C1 segment of cervical spinal cord (tissue), 14 donors: ENCODE measurements around the gene RAB31.

Experiments
- DNase-seq, 14 donors: peaks; one replicate each; lab custom pipeline; 2025; lab: John Stamatoyannopoulos, UW

The RAB31 gene

DNA sequence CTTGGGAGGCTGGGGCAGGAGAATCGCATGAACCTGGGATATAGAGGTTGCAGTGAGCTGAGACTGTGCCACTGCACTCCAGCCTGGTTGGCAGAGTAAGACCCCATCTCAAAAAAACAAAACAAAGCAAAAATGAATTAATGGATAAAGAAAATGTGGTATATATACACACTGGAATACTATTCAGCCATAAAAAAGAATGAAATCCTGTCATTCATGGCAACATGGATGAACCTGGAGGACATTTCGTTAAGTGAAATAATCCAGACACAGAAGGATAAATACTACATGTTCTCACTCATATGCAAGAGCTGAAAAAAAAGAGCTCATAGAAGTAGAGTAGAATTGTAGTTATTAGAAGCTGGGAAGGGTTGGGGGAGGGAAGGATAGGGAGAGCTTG, 80.8 kb downstream of the RAB31 start:
- no peak for DNase-seq

DNA sequence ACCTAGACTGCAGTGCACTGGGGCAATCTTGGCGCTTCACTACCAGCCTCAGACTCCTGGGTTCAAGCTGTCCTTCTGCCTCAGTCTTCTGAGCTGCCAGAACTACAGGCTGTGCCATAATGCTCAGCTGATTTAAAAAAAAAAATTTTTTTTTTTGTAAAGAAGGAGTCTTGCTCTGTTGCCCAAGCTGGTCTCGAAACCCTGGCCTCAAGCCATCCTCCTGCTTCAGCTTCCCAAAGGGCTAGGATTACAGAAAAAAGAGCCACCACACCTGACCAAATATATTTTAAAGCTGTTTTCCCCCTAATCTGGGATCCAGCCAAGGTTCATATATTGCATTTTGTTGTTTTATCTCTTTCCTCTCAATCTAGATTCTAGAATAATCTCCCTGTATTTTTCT, 82.2 kb downstream of the RAB31 start:
- no peak for DNase-seq

DNA sequence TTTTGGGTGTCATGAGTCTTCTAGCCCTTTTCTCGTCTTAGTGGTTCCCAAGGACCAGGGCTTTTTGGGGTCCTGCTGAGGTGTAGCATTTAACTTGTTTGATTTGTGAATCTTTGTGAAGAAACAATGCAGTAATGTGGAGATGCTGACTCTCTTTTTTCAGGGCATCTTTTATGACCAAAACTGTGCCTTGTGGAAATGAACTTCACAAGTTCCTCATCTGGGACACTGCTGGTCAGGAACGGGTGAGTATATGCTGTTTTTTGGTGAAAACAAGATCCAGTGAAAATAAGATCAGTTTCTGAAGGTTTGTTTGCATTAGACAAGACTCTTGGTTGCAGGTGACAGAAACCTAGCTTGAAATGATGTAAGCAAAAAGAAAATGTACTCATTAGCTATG, 83.9 kb downstream of the RAB31 start:
- no peak for DNase-seq

DNA sequence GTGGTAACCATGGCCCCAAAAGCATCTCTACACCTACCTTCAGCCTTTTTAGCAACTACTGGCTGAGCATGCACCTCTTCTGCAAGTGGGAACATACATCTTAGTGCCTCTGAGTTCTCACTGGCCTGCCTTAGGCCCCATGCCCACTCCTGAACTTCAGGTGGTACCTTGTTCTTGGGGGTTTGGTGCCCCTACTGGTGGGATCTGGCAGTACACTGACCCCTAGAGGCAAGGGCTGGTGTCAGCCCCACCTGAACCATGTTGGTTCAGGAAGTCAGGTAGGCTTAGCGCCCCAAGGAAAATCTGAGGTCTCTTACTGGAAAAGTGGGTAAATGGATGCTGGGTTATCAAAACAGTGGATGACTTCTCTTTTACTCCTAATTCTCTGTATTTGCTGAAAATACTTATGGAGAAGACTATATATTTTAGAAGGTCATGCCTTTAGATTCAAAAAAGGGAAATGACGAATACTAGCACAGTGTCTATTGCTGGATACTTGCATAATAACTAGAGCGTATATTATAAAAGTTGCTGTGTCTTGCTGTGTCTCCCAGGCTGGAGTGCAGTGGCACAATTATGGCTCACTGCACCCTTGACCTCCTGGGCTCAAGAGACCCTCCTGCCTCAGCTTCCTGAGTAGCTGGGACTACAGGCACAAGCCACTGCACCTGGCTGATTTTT, 84.6 kb downstream of the RAB31 start:
- no peak for DNase-seq

DNA sequence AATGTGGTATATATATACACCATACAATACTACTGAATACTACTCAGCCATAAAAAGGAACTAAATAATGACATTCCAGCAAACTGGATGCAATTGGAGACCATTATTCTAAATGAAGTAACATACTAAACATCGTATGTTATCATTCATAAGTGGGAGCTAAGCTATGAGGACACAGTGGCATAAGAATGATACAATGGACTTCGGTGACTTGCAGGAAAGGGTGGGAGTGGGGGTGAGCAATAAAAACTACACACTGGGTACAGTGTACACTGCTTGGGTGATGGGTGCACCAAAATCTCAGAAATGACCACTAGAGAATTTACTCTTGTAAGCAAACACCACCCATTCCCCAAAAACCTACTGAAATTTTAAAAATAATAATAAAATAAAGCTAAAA, 87.9 kb downstream of the RAB31 start:
- no peak for DNase-seq

DNA sequence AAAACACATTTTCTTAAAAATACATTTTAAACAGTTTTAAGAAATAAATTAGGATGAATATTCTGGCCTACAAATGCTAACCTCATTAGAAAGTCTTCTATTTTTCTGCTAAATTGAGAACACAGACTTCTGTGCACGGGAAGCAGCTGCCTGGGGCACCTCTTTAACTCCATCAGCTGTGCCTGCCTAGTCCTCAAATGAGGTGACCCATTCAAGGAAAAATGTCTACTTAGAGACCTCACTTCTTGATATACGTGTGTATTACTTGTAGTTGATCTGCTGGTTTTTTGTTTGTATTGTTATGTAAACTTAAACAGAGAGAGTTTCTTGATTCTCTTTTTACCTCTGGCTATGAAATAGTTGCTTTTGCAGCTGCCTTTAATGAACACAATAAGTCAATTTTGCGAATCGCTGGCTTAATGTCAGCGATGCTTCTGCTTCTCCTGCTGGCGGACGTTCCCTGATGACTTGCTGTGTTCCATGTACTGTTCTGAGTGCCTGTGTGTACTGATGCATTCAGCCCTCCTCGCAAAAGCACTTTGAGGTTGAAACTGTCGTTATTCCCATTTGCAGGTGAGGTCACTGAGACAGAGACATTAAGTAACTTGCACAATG, 88.9 kb downstream of the RAB31 start:
- DNase-seq = peak in 9 of 14 donors; percentile 9 to 56 (median 34)

DNA sequence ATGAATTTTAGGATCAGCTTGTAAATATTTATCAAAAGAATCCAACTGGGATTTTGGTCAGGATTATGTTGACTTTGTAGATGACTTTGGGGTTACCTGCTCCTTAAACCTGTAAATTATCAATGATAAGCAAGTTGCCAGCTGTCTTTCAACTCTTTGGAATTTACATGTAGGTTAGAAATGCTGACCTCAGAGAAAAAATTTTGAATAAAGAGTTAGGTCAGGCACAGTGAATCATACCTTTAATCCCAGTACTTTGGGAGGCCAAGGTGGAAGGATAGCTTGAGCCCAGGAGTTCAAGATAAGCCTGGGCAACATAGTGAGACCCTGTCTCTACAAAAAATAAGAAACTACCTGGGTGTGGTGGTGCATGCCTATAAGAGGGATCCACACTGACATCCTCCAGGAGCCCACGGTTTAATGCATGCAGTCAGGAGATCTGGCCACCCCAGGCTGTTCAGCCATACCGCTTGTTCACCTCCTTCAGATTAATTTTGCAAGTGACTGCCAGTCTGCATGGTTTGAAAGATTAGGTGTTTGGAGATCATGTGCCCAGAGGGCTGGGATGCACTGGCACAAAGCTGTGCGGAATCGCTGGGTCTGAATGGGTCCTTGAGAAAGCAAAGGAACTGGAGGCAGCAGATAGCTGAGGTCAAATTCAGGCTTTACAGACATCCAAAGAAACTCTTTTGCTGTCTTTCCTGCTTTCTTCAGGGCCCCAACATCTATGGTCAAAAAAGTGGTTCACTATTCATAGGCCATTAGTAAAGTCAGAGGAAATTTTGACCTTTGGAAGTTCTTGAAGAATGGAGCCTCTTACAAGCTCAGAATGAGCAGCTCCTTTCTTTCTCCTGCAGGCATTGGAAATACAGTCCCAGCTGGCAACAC, 94.3 kb downstream of the RAB31 start:
- DNase-seq = no peak

DNA sequence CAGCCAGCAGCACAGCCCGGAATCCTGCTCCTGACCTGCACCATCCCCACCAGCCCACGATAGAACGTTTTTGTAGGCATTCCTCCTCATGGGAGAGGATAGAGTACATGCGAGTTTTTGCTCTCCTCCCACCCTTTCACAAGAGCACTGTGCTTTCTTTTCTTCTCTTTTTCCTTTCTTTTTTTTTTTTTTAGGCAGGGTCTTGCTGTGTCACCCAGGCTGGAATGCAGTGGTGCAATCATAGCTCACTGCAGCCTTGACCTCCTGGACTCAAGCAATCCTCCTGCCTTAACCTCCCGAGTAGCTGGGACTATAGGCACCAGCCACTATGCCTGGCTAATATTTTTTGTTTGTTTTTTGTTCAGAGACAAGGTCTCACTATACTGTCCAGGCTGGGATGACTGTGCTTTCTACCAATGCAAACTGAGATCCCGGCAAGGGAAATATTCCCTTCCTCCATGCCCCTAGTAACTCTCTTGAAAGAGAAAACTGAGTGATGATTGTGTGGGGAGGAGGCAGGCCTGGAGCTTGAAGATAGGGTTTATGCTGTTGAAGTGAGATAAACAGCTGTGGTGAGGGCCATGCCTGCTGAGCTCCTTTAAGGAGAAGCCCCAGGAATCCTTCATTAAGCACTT, 95.1 kb downstream of the RAB31 start:
- DNase-seq = no peak

DNA sequence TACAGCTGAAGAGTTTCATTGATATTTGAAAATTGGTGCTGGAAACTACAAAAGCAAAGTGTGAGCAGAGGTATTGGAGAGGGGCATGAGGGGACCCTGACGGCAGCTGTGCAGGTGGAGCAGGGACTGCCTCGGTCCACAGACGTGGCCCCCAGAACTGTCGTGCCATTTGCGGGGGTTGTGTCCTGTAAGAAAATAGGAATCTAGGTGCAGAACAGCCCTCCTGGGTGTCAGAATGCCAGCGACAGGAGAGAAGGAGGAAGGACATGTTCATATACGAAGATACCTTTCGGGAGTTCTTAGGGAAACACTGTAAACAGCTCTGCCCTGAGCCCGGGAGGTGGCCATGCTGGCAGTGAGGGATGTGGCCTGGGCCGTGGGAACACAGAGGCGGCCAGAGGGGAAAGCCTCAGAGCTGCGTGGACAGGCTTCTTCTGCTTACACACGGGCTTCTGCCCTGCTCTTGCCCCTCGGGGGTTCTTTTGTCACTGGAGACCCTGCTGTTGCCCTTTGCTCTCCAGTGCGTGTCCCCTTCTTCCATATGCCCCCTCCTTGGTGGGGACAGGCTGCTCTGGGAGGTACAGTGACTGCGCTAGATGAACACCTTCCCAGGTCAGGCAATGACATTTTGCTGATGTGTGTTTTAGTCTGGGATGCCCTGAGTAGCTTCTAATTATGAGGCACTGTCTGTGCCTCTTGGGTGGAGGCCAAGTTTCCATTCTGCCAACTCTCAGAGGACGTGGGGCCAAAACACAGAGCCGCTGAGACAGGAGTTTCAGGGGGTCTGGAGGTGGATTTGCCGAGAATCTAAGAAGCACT, 95.8 kb downstream of the RAB31 start:
- DNase-seq = peak in 5 of 14 donors; percentile 32 to 59 (median 52)

DNA sequence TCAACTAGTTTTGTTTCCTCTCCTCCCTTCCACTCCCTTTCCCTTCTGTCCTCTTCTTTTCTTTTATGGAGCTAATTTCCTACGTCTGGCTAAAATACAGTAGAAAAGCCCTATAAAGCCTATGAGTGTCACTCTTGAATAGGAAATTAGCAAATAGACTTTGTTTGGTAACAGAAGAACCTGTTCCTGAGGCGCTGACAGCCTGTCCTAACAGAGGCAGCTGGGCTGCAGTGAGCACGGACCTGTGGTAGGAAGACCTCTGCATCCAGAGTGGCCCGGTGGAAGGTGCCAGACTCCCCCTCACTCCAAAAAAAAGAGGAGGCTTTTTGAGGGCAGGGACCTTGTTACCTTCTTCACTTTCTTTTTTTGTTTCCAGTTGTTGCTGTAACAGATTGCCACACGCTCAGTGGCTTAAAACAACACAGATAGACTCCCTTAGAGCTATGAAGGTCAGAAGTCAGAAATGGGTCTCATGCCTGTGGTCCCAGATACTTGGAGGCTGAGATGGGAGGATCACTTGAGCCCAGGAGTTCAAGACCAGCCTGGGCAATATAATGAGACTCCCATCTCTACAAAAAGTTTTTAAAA, 96.5 kb downstream of the RAB31 start:
- DNase-seq = no peak

DNA sequence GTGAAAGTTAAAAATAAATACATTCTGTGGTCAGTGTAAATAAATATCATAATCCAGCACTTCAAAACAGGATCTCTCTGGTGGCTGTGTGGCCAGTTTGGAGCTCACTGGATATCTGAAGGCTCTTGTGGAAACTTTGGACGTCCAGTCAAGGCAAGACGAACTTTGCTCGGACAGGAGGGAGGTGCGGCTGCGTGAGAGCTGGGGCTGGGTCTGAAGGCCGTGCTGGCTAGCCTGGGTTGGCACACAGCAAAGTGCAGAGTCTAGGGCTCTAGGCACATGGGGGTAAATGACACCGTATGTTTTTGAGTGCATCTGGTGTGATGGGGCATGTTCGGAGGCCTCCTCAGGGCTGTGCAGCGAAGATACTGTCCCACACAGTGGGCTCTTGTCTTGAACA, 98.8 kb downstream of the RAB31 start:
- no peak for DNase-seq

DNA sequence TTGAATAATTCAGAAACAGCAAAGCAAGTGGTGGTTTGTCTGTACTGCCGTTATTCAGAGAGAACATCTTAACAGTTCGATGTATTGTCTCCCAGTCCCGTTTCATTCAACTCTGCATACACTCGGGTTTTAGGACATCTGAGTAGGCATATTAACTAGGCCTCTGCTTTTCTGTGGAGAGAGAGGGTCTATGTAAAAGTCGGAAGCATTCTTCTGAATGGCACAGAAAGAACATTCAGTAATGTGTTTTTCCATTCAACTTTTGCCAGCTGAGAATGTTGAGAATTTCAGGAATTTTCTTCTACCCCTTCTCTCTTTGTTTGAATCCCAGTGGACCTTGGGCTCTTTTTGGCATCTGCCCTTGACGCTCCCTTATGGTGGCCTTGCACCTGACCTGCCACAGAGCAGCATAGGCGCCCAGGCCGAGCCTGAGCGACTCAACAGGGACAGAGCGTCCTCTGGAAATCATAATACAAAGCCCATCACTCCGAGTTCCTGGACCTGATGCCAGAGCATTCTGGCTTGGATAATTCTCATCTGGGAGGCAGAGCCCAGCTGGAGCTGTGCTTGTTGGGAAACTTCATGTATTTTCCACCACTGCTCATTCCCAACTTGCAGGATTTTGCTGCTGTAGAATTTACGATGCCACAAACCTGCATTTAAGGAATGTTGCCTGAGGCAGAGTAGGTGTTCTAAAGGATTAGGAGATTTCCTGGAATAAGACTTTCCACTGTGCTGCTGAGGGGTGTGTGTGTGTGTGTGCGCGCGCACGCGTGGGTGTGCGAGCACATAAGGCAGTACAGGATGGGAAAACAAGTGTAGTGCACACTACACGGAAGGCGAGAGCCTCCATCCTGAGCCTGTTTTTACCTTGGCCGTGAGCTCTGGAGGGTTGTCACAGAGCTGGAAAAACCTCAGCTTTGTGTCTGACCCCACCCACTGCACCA, 100.5 kb downstream of the RAB31 start:
- peak in 7 of 14 donors; percentile 39 to 76 (median 60) for DNase-seq

DNA sequence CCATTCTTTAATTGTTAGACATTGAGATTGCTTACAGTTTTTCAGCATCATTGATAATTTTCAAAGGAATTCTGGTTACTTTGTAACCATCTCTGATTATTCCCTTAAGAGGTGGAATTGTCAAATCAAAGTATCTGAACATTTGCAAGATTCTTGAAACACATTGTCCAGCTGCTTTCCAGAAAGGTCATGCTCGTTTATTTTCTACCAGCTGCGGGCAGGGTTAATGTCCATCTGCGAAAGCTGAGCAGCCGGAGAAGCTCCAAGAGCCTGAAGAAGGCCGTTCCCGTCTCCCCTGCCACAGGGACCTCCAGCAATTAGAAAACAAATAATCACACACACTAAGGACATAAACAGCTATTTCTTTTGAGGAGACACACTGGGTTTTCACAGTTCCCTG, 101.6 kb downstream of the RAB31 start:
- DNase-seq = no peak

DNA sequence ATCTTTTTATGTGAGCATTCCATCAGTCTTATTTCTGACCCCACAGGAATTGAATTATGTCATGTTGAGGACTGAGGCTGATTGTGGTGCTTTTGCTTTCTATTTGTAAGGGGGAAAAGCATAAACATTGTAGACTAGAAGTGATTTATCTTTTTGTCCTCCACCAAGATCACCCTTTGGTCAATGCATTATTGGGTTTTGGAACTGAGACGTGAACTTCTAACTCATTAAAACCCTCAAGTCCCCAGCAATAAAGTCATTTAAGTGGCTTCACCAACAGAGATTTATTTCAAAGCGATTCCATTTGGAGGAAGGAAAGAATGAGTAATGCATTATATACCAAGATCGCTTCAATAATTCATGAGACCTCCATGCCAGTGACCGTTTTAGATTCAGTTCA, 102.2 kb downstream of the RAB31 start:
- DNase-seq = no peak

DNA sequence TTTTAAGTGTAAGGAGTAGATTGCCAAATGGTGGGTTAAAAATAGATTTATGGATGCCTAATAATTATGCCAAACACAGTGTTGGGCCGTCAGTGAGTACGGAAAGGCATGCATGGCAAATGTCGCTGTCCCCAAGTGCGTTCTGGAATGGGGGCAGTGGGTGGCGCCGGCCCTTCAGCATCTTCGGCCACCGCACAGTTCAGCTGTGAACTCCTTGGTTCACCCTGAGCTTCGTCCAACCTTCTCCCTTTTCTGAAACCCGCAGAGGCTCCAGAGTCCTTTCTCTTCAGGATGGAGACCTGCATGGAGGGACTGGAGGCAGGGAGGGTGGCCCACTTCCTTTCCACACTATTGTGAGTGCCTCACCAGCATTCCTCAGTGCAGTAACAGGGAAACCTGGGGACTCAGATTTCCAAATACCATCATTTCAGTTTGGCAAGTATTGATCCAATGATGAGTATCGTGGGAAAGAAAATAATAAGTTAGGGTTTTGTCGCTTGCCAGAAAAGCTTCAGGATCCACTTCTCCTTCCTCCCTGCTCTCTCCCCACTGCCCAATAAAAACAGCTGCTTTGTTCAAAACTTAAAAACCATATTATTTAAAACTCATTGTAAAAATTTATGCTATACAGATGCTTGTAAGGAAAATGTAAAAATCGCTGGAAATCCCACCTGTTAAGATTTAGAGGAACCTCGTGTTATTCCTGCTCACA, 103.0 kb downstream of the RAB31 start:
- no peak for DNase-seq

DNA sequence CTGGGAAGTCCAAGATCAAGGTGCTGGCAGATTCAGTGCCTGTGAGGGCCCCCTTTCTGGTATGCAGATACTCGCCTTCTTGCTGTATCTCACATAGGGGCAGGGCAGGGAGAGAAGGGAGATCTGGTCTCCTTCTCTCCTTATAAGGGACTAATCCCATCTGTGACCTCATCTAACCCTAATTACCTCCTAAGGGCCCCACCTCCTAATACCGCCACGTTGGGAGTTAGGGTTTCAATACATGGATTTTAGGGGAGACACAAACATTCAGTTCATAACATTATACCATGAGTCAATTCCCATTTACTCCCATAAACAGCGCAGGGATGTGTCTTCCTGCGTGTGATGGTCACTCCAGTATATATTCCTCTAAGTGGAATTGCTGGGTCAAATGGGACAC, 103.9 kb downstream of the RAB31 start:
- no peak for DNase-seq

DNA sequence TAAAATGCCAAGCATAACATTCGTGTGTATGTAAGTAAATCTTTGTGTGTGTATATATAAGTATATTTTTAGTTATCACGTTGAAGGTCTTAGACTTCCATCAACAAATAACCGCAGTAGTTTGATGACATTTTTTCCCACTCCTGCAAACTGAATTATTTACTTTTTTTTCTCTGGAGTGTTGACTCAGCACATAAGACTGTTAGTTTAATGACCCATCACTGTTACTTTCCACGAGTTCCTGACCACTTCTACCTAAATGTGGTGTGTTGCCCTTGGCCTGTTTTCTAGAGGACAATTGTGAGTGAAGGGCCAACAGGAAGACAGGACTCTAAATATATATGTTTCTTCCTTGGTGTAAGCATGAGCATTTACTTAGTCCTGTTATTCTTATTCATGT, 106.3 kb downstream of the RAB31 start:
- DNase-seq = no peak

DNA sequence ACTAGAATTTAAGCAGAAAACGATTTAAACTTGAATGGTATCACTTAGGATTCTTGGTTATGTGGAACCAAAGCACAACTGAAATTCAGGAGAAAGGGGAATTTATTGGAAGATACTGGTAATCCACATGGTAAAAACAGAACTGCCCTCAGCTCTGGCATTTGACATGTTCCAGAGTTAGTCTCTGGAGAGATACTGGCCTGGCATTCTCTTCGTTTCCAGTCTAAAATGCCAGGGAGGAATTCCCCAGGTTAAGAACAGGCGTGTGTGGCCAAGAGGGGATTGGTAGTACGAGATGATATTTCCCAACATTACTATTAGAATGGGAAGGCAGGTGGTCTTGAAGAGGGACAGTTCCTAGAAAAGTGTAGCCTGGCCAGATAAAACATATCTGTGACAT, 109.2 kb downstream of the RAB31 start:
- DNase-seq = no peak
